Esophagus (tissue), 2 donors: ENCODE data around the gene LRIF1. TPM values are rescaled to one million over a fixed set of nuclear protein-coding genes. Genes with fewer than 3 reads are reported as not detected.

ENCODE experiments used
- H3K27ac ChIP-seq, 2 donors: one replicate each; pipeline ENCODE4 v1.5.1; 2013; ENCODE audit warnings: low read depth in 2 of 2, mild to moderate bottlenecking in 2 of 2, inconsistent platforms in 1 of 2, low read length in 1 of 2, moderate library complexity in 1 of 2
- H3K27me3 ChIP-seq, 2 donors: one replicate each; pipeline ENCODE4 v1.6.1; 2013; ENCODE audit warnings: low read length in 2 of 2, control low read depth in 1 of 2, mild to moderate bottlenecking in 1 of 2; ENCODE audit not compliant: insufficient read depth in 2 of 2, control insufficient read depth in 1 of 2
- H3K36me3 ChIP-seq, 2 donors: one replicate each; pipeline ENCODE4 v1.6.1; 2013; ENCODE audit warnings: low read length in 1 of 2; ENCODE audit not compliant: control insufficient read depth in 2 of 2, insufficient read depth in 2 of 2
- H3K4me1 ChIP-seq, 2 donors: one replicate each; pipeline ENCODE4 v1.6.1; 2013; ENCODE audit warnings: low read length in 1 of 2; ENCODE audit not compliant: control insufficient read depth in 2 of 2, insufficient read depth in 2 of 2
- H3K4me3 ChIP-seq, 2 donors: one replicate each; pipeline ENCODE4 v1.5.1; 2013; ENCODE audit warnings: low read length in 2 of 2, mild to moderate bottlenecking in 2 of 2, low read depth in 1 of 2, moderate library complexity in 1 of 2
- H3K9me3 ChIP-seq, 2 donors: one replicate each; pipeline ENCODE4 v1.6.1; 2013; ENCODE audit warnings: mild to moderate bottlenecking in 2 of 2, low read depth in 1 of 2, low read length in 1 of 2, moderate library complexity in 1 of 2; ENCODE audit not compliant: control insufficient read depth in 2 of 2, insufficient read depth in 1 of 2
- WGBS, 2 donors: extraction: QIAGEN DNeasy Blood & Tissue Kit; methylation state at CpG; one replicate each; pipeline ENCODE4 v1.1.7; 2013; 5-methylcytosine and 5-hydroxymethylcytosine counted together
- polyA plus RNA-seq, 2 donors: library from polyadenylated mRNA; stranded (reverse); fragments of 200-250 nt; gene quantifications; one replicate each; pipeline ENCODE4 v1.2.3, GENCODE V29; 2013
- donor health status: healthy with polysubstance abuse.
- donor health status: Bipolar disorder and iron deficiency.

The LRIF1 gene
- polyA plus RNA-seq, 2 donors: 3.8 to 5.5 TPM

GRCh38 chr1:110979154-110979553 is 15.4 kb upstream of the LRIF1 start:
- WGBS, 2 donors: 83 to 87% methylated on average over 2 of the region's 2 CpGs
- Histone ChIP-seq H3K27ac (no peak overlapping the region), H3K36me3 (no peaks in the 10 kb centered on the region), H3K9me3 (no peaks in the 10 kb centered on the region), H3K4me1 (no peaks in the 10 kb centered on the region), H3K27me3 (no peaks in the 10 kb centered on the region), H3K4me3 (no peak overlapping the region)

DNA sequence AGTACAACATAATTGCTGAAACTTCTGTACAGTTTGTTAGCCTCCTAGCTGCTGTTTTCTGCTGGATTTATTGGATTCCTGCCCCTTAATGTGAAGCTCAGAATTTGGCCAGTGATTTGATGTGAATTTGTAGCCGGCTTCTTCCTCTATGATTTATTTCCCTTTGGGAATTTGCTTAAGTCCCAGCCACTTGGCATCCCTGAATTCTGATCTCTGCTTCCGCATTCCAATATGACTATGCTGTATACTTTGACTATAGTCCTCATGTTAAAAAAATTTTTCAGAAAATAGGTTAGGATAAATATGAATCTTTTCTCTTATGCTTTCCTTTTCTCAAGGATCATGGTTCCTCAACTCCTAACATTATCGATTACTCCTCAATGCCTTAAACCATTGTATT is 12.4 kb upstream of the LRIF1 start:
- Histone ChIP-seq H3K9me3 (no peaks in the 10 kb centered on the region), H3K4me3 (no peak overlapping the region), H3K4me1 (no peaks in the 10 kb centered on the region), H3K36me3 (no peaks in the 10 kb centered on the region), H3K27ac (no peak overlapping the region), H3K27me3 (no peaks in the 10 kb centered on the region)
- 88 to 93% methylated on average over 3 of the region's 3 CpGs for WGBS, 2 donors

DNA sequence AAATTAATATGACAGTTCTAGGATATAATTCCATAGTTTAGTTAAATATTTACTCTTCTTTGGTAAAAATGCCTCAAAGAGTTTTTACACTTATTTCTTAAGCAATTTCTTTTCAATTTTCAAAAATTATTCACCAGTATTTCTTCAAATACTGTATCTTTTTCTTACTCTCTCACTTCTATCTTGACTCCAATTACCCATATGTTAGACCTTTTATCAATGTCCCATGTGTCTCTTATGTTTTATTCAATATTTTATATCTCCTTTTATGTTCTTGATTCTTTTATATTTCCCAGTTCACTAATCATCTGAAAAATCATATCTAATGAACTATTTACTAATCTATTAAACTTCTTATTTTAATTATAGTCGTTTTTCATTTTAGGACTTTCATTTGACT is 11.5 kb upstream of the LRIF1 start:
- Histone ChIP-seq H3K27ac (no peak overlapping the region), H3K9me3 (no peaks in the 10 kb centered on the region), H3K27me3 (no peaks in the 10 kb centered on the region), H3K4me3 (no peak overlapping the region), H3K36me3 (no peaks in the 10 kb centered on the region), H3K4me1 (no peaks in the 10 kb centered on the region)
- WGBS, 2 donors: 45 to 49% methylated on average over 1 of the region's 1 CpG

GRCh38 chr1:110967256-110967655 is 3.5 kb upstream of the LRIF1 start:
- 56 to 66% methylated on average over 1 of the region's 1 CpG for WGBS, 2 donors
- no peak overlapping the region for H3K4me3 ChIP-seq
- peaks cover 0 to 4% of the 10 kb centered on the region in 2 donors for H3K9me3 ChIP-seq
- H3K27ac ChIP-seq: no peak overlapping the region
- no peaks in the 10 kb centered on the region for H3K36me3 ChIP-seq
- H3K27me3 ChIP-seq: peaks cover 0 to 3% of the 10 kb centered on the region in 2 donors
- H3K4me1 ChIP-seq: no peaks in the 10 kb centered on the region

DNA sequence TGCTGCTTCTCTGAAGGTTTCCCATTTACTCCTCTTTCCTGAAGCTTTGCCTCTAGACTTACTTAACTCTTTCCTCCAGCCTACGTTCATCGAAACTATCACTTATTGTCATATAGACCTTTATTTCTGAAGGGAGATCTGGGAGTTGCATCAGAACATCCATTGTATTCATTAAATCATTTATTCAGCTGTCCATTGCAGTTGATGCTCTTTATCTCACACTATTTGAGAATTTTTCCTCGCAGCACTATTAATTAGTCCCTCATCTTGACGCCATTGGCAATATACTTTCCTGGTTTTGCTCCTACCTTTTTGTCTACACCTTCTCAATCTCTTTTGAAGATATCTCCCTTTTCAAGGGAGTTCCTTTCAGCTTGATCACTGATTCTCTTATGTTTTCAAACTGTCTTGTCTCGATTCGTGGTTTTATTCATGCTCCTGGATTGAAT is 757 bp upstream of the LRIF1 start:
- H3K4me1 ChIP-seq: no peaks in the 10 kb centered on the region
- WGBS, 2 donors: 59% methylated on average over 6 of the region's 6 CpGs
- H3K27ac ChIP-seq: peak overlapping the region; percentile 85 to 99
- H3K4me3 ChIP-seq: peak overlapping the region; percentile 68 to 91
- no peaks in the 10 kb centered on the region for H3K36me3 ChIP-seq
- H3K27me3 ChIP-seq: peaks cover 0 to 3% of the 10 kb centered on the region in 2 donors
- peaks cover 0 to 4% of the 10 kb centered on the region in 2 donors for H3K9me3 ChIP-seq

GRCh38 chr1:110962892-110963690 is 631 bp downstream of the LRIF1 start:
- peak overlapping the region; percentile 97 to 99 for H3K27ac ChIP-seq
- H3K4me1 ChIP-seq: no peaks in the 10 kb centered on the region
- peak overlapping the region; percentile 68 to 91 for H3K4me3 ChIP-seq
- H3K9me3 ChIP-seq: peaks cover 0 to 4% of the 10 kb centered on the region in 2 donors
- no peaks in the 10 kb centered on the region for H3K36me3 ChIP-seq
- WGBS, 2 donors: 6 to 8% methylated on average over 38 of the region's 38 CpGs
- H3K27me3 ChIP-seq: no peaks in the 10 kb centered on the region

GRCh38 chr1:110961902-110962301 is 1.8 kb downstream of the LRIF1 start:
- Histone ChIP-seq H3K36me3 (no peaks in the 10 kb centered on the region), H3K27me3 (no peaks in the 10 kb centered on the region), H3K9me3 (peaks cover 0 to 4% of the 10 kb centered on the region in 2 donors), H3K4me1 (no peaks in the 10 kb centered on the region), H3K27ac (no peak overlapping the region), H3K4me3 (no peak overlapping the region)

DNA sequence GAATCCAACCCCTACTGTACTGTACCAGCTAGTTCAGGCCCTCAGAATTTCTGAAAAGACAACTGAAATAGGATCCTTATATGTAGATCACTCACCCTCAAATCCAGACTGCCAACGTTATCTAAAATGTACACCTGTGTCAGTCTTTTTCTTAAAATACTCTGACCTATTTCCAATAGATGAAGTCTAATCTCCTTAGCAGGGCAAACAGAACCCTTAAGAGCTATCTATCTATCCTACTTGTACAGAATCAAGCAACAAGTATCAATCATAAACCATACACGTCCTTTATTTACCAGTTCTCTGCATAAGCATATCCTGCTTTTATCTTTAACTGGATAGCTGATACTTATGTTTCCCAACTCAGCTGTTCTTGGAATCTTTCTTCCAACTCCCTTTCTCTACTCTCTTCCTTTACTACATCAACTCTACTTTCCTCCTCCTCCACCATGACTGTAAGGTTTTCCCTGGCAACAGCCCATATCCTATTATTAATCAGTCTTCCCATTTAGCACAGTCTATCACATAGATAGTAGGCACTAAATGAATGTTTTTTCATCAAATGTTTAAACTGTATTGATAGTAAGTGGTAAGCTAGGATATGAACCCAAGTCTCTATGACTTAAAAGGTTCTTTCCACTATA is 2.8 kb downstream of the LRIF1 start:
- H3K36me3 ChIP-seq: no peaks in the 10 kb centered on the region
- H3K4me3 ChIP-seq: no peak overlapping the region
- H3K27ac ChIP-seq: no peak overlapping the region
- peaks cover 0 to 4% of the 10 kb centered on the region in 2 donors for H3K9me3 ChIP-seq
- no peaks in the 10 kb centered on the region for H3K4me1 ChIP-seq
- WGBS, 2 donors: 95% methylated on average over 2 of the region's 2 CpGs
- no peaks in the 10 kb centered on the region for H3K27me3 ChIP-seq

DNA sequence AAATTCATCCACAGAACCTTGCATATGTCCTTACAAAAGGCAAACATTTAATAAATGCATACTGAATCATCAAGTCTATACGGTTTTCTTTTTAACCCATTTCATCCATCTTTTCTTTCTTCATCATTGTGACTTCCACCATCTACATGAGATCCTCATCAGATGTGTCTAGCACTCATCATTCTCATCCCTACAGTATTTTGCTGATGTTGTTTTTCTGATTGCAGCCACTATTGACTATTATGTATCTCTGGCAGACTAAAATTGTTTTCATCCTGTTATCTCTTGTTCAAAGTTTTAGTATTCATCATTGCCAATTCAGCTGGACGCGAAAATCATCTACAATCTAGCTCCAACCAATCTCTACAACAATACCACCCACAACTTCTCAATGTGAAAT is 5.9 kb downstream of the LRIF1 start:
- H3K4me1 ChIP-seq: no peaks in the 10 kb centered on the region
- 95 to 97% methylated on average over 3 of the region's 3 CpGs for WGBS, 2 donors
- no peaks in the 10 kb centered on the region for H3K36me3 ChIP-seq
- no peaks in the 10 kb centered on the region for H3K9me3 ChIP-seq
- no peaks in the 10 kb centered on the region for H3K27me3 ChIP-seq
- H3K27ac ChIP-seq: no peak overlapping the region
- no peak overlapping the region for H3K4me3 ChIP-seq

DNA sequence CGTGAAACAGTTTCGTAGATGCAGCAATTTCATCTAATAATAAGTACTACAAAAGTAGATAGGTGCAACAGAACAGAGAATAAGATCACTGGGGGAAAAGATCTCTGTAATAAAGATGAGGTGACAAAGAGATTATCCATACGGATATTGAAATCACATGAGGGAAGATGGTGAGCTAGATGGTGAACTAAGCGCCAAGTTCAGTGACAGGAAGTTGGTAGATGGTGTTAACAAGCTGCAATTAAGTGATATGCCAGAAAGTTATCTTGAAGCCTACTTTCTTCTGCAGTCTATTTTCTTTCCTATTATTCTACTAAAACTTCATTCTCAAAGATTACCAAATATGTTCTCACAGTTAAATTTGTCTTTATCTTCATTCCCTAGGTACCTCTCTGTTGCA is 7.1 kb downstream of the LRIF1 start:
- Histone ChIP-seq H3K27ac (no peak overlapping the region), H3K4me3 (no peak overlapping the region), H3K4me1 (no peaks in the 10 kb centered on the region), H3K9me3 (no peaks in the 10 kb centered on the region), H3K27me3 (no peaks in the 10 kb centered on the region), H3K36me3 (no peaks in the 10 kb centered on the region)
- 94 to 97% methylated on average over 4 of the region's 4 CpGs for WGBS, 2 donors
